ENCODE data around the gene JUP.
"Not testable (repeated sequence)": the region's sequence is repeated elsewhere in the genome, so short reads cannot be mapped to it uniquely, and the experiment has no call there.

JUP gene

GRCh38 chr17:41786227-41787020 lies at the start of gene JUP:
Gene JUP (minus strand): TSS chr17:41786711. CDS start chr17:41771854, 14,857 bp downstream.
- DNase-seq = peak; percentile 97

- peak; percentile 65 for DNase-seq
Measured at GRCh38 chr17:41835800-41836549, 49.5 kb upstream of the JUP start, which contains the start of gene NT5C3B. Gene NT5C3B (minus strand): TSS chr17:41836232. CDS start chr17:41836193, 39 bp downstream.

- DNase-seq = no peak
Measured at GRCh38 chr17:41835214-41835799, 48.8 kb upstream of the JUP start.

- DNase-seq = not testable (repeated sequence)
Measured at GRCh38 chr17:41829961-41830360, 43.5 kb upstream of the JUP start.

- DNase-seq = no peak
Measured at GRCh38 chr17:41825175-41825845, 38.8 kb upstream of the JUP start.

GRCh38 chr17:41824086-41824485 lies 37.6 kb upstream of the JUP start:
- no peak for DNase-seq

GRCh38 chr17:41823580-41823979 lies 37.1 kb upstream of the JUP start:
- DNase-seq = no peak

- no peak for DNase-seq
Measured at GRCh38 chr17:41823141-41823524, 36.6 kb upstream of the JUP start.

- DNase-seq = no peak
Measured at GRCh38 chr17:41822216-41823140, 36.0 kb upstream of the JUP start.

GRCh38 chr17:41821776-41822175 lies 35.3 kb upstream of the JUP start:
- no peak for DNase-seq

GRCh38 chr17:41818024-41818423 lies 31.5 kb upstream of the JUP start:
- DNase-seq = no peak

- DNase-seq = no peak
Measured at GRCh38 chr17:41816637-41817320, 30.3 kb upstream of the JUP start.

GRCh38 chr17:41814195-41814594 lies 27.7 kb upstream of the JUP start:
- DNase-seq = no peak

- DNase-seq = no peak
Measured at GRCh38 chr17:41813699-41814124, 27.2 kb upstream of the JUP start.

GRCh38 chr17:41813152-41813680 lies 26.7 kb upstream of the JUP start:
- no peak for DNase-seq

GRCh38 chr17:41812381-41813151 lies 26.1 kb upstream of the JUP start, which contains the start of gene FKBP10:
Gene FKBP10 (plus strand): TSS chr17:41813004. CDS start chr17:41813035, 31 bp downstream.
- DNase-seq = peak; percentile 45

GRCh38 chr17:41811549-41812380 lies 25.3 kb upstream of the JUP start, which contains the start of gene P3H4:
Gene P3H4 (minus strand): TSS chr17:41811949. CDS start chr17:41811915, 34 bp downstream.
- DNase-seq = peak; percentile 79

GRCh38 chr17:41810659-41811548 lies 24.4 kb upstream of the JUP start:
- no peak for DNase-seq
